Peyer's patch (tissue), 4 donors: ENCODE data around the gene SLK.

Source experiments
- POLR2A ChIP-seq, 2 donors: fragments of 450-650 bp; IDR thresholded peaks; one replicate each; pipeline ENCODE4 v1.5.1; 2017; ENCODE audit warnings: antibody characterized with exemption in 2 of 2, mild to moderate bottlenecking in 2 of 2, moderate library complexity in 2 of 2
- TF ChIP-seq, protein P1 (sequence below), 6 experiments: fragments of 450-650 bp in 4 of 6; fragments of 200-600 bp in 2 of 6; sonication (generic) in 1 of 6; IDR thresholded peaks; one replicate each; pipeline ENCODE4 v1.5.1; 2017 to 2019; ENCODE audit warnings: antibody characterized with exemption in 6 of 6, mild to moderate bottlenecking in 3 of 6, moderate library complexity in 1 of 6

DNA sequence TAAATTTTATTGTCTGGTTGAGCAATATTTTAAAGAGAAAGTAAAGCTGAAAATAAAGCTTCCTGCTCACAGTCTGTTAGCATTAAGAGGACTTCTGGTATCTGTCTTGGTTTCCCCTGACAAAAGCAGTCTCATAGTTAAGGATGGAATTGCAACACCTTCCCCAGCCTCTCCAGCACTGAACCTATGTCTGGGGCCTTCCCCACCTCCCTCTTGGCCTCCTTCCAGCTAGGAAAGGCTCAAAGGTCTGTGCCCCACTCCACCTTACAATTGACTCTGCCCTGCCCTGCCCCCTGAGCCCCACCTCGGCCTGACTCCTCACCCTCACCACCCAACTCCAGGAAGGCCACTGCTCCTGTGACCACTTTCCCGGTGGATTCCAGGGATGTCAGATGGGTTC lies 85.5 kb downstream of the SLK start:
- TF ChIP-seq, protein P1, sequence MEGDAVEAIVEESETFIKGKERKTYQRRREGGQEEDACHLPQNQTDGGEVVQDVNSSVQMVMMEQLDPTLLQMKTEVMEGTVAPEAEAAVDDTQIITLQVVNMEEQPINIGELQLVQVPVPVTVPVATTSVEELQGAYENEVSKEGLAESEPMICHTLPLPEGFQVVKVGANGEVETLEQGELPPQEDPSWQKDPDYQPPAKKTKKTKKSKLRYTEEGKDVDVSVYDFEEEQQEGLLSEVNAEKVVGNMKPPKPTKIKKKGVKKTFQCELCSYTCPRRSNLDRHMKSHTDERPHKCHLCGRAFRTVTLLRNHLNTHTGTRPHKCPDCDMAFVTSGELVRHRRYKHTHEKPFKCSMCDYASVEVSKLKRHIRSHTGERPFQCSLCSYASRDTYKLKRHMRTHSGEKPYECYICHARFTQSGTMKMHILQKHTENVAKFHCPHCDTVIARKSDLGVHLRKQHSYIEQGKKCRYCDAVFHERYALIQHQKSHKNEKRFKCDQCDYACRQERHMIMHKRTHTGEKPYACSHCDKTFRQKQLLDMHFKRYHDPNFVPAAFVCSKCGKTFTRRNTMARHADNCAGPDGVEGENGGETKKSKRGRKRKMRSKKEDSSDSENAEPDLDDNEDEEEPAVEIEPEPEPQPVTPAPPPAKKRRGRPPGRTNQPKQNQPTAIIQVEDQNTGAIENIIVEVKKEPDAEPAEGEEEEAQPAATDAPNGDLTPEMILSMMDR (IDR thresholded peaks at IDR 0.05) = no peak
- TF ChIP-seq POLR2A (IDR thresholded peaks at IDR 0.05) = no peak
